Stimulated activated CD4-positive, alpha-beta T cell treated with anti-CD3 and anti-CD28 coated beads, Interleukin-4, amount 100 ng/mL, for 1 hour (primary cell): ENCODE measurements around the gene GABRA4.

ENCODE experiments used
- DNase-seq: peaks from one replicate; pipeline ENCODE4 v3.0.0-alpha.2; 2020

The GABRA4 gene

GRCh38 chr4:46977245-46977644 lies 16.1 kb downstream of the GABRA4 start:
- no peak for DNase-seq

GRCh38 chr4:46975812-46976553 lies 17.4 kb downstream of the GABRA4 start:
- DNase-seq, result no peak

- no peak for DNase-seq
Observed at GRCh38 chr4:46974891-46975543, 18.4 kb downstream of the GABRA4 start.

- no peak for DNase-seq
Observed at GRCh38 chr4:46968847-46969246, 24.5 kb downstream of the GABRA4 start.

GRCh38 chr4:46967631-46968030 lies 25.8 kb downstream of the GABRA4 start:
- DNase-seq, result no peak

- DNase-seq, result no peak
Observed at GRCh38 chr4:46958742-46959488, 34.5 kb downstream of the GABRA4 start.

GRCh38 chr4:46956451-46956850 lies 36.9 kb downstream of the GABRA4 start:
- DNase-seq, result no peak

- no peak for DNase-seq
Observed at GRCh38 chr4:46955601-46956000, 37.8 kb downstream of the GABRA4 start.

GRCh38 chr4:46954643-46955042 lies 38.7 kb downstream of the GABRA4 start:
- no peak for DNase-seq

- no peak for DNase-seq
Observed at GRCh38 chr4:46953564-46953963, 39.8 kb downstream of the GABRA4 start.

- DNase-seq, result no peak
Observed at GRCh38 chr4:46952451-46952850, 40.9 kb downstream of the GABRA4 start.

GRCh38 chr4:46950826-46951225 lies 42.6 kb downstream of the GABRA4 start:
- no peak for DNase-seq

- no peak for DNase-seq
Observed at GRCh38 chr4:46949822-46950221, 43.6 kb downstream of the GABRA4 start.

GRCh38 chr4:46947541-46947940 lies 45.8 kb downstream of the GABRA4 start:
- DNase-seq, result no peak

GRCh38 chr4:46946919-46947536 lies 46.4 kb downstream of the GABRA4 start:
- DNase-seq, result no peak

GRCh38 chr4:46945062-46945461 lies 48.3 kb downstream of the GABRA4 start:
- DNase-seq, result no peak

GRCh38 chr4:46944345-46944744 lies 49.0 kb downstream of the GABRA4 start:
- DNase-seq, result no peak

- DNase-seq, result no peak
Observed at GRCh38 chr4:46937493-46937892, 55.9 kb downstream of the GABRA4 start.

- no peak for DNase-seq
Observed at GRCh38 chr4:46934726-46935125, 58.7 kb downstream of the GABRA4 start.

- no peak for DNase-seq
Observed at GRCh38 chr4:46933686-46934085, 59.7 kb downstream of the GABRA4 start.

GRCh38 chr4:46931981-46932380 lies 61.4 kb downstream of the GABRA4 start:
- DNase-seq, result no peak

- no peak for DNase-seq
Observed at GRCh38 chr4:46930891-46931290, 62.5 kb downstream of the GABRA4 start.

- DNase-seq, result no peak
Observed at GRCh38 chr4:46927201-46927600, 66.2 kb downstream of the GABRA4 start.
